Loucy (cell line): ENCODE results near the gene ANXA3.

Experiments
- CTCF ChIP-seq: fragments of 200-600 bp; sonication (generic); conservative IDR thresholded peaks from 2 replicates; pipeline ENCODE4 v1.5.1; 2014; ENCODE audit warnings: mild to moderate bottlenecking, antibody characterized with exemption, low read length
- EZH2phosphoT487 ChIP-seq: fragments of 200-600 bp; IDR thresholded peaks from 2 replicates; pipeline ENCODE4 v1.6.1; 2018; ENCODE audit warnings: antibody characterized with exemption, mild to moderate bottlenecking, moderate library complexity, borderline replicate concordance

GRCh38 chr4:78581618-78582017 is 30.0 kb downstream of the ANXA3 start:
- no peak for TF ChIP-seq EZH2phosphoT487
- no peak for TF ChIP-seq CTCF
